NCI-H748 (cell line): ENCODE results near the gene RIT2.

Experiments
- DNase-seq: peaks from one replicate; lab custom pipeline; 2025; ENCODE audit not compliant: unreplicated experiment; lab: John Stamatoyannopoulos, UW

Gene RIT2

DNA sequence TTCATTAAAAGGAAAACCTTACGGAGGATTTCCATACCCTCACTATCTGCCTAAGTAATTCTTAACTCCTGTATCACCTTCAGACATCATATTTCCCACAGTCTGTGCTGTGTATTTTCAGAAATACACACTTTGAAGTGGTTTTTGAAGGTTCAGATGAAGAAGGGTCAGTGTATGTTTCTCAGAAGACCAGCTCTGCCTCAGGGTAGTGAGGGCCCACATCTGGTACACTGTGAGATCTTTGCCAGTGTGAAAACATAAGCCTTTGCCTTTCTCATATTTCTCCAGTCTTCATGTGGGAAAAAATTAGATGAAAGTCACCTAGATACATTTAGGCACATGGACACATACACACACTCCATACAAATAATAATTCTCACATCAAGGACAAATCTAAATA lies 408.4 kb downstream of the RIT2 start:
- DNase-seq, result no peak

DNA sequence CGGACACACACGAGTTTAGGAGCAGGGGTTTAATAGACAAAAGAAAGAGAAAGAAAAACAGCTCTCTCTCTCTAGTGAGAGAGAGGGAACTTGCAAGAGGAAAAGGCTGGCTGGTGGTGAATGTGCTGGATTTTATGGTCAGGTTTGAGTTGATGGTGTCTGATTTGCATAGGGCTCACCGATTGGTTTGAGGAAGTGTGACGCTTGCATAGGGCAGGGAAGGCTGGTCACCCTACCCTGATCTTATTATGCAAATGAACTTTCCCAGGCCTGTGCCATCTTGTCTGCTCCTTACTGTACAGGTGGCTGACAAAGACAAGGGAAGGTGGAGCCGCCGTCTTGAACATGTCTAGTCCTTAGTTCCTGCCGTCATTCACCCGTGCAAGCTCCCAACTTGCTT lies 408.9 kb downstream of the RIT2 start:
- peak; percentile 91 for DNase-seq

GRCh38 chr18:42706029-42706608 lies 409.4 kb downstream of the RIT2 start:
- DNase-seq, result peak; percentile 97
